SKM-1 treated with dmso at 0.1 percent for 144 hours (cell line): ENCODE data around the gene DHX29.
A peak's percentile ranks its signal among the peaks of the same experiment; 100 is the strongest.
"Not testable (repeated sequence)": the region's sequence is repeated elsewhere in the genome, so short reads cannot be mapped to it uniquely, and the experiment has no call there.

Source experiments
- DNase-seq: peaks from one replicate; lab custom pipeline; 2025; ENCODE audit not compliant: unreplicated experiment; lab: John Stamatoyannopoulos, UW

DHX29 gene

GRCh38 chr5:55307383-55308253 is at the start of gene DHX29, which contains the start of gene MTREX:
Gene DHX29, minus strand, starts transcription at chr5:55307694. Its CDS starts 121 bp downstream, at chr5:55307573.
Gene MTREX, plus strand, starts transcription at chr5:55307989. Its CDS starts 25 bp downstream, at chr5:55308014.
- peak; percentile 86 for DNase-seq

- DNase-seq: no peak
Measured at GRCh38 chr5:55356896-55357295, 49.4 kb upstream of the DHX29 start.

GRCh38 chr5:55350754-55351153 is 43.3 kb upstream of the DHX29 start:
- DNase-seq: no peak

GRCh38 chr5:55347786-55348185 is 40.3 kb upstream of the DHX29 start:
- DNase-seq: no peak

GRCh38 chr5:55345327-55345726 is 37.8 kb upstream of the DHX29 start:
- no peak for DNase-seq

GRCh38 chr5:55344392-55344992 is 37.0 kb upstream of the DHX29 start:
- peak; percentile 6 for DNase-seq

- no peak for DNase-seq
Measured at GRCh38 chr5:55343609-55344008, 36.1 kb upstream of the DHX29 start.

GRCh38 chr5:55343107-55343506 is 35.6 kb upstream of the DHX29 start:
- DNase-seq: no peak

- DNase-seq: no peak
Measured at GRCh38 chr5:55338810-55339243, 31.3 kb upstream of the DHX29 start.

GRCh38 chr5:55338092-55338613 is 30.7 kb upstream of the DHX29 start:
- DNase-seq: no peak

GRCh38 chr5:55333811-55334210 is 26.3 kb upstream of the DHX29 start:
- DNase-seq: no peak

- no peak for DNase-seq
Measured at GRCh38 chr5:55333017-55333416, 25.5 kb upstream of the DHX29 start.

GRCh38 chr5:55331321-55331720 is 23.8 kb upstream of the DHX29 start:
- DNase-seq: no peak

- no peak for DNase-seq
Measured at GRCh38 chr5:55327281-55327680, 19.8 kb upstream of the DHX29 start.

- no peak for DNase-seq
Measured at GRCh38 chr5:55325621-55326020, 18.1 kb upstream of the DHX29 start.

GRCh38 chr5:55324815-55325418 is 17.4 kb upstream of the DHX29 start:
- peak; percentile 43 for DNase-seq

GRCh38 chr5:55324006-55324405 is 16.5 kb upstream of the DHX29 start:
- DNase-seq: no peak

- DNase-seq: no peak
Measured at GRCh38 chr5:55320571-55320970, 13.1 kb upstream of the DHX29 start.

GRCh38 chr5:55319491-55319890 is 12.0 kb upstream of the DHX29 start:
- no peak for DNase-seq

GRCh38 chr5:55318237-55318636 is 10.7 kb upstream of the DHX29 start:
- DNase-seq: not testable (repeated sequence)

GRCh38 chr5:55316837-55317236 is 9.3 kb upstream of the DHX29 start:
- DNase-seq: no peak

GRCh38 chr5:55316289-55316688 is 8.8 kb upstream of the DHX29 start:
- DNase-seq: no peak
